Measurements from ENCODE around the gene TBC1D22B. TPM values are rescaled to one million over a fixed set of nuclear protein-coding genes. Genes with fewer than 3 reads are reported as not detected.

Gene TBC1D22B
- total RNA-seq, 1 donor: 6.9 TPM

- Histone ChIP-seq H3K4me2 (ENCODE audit: insufficient read depth, low read length) (no peak overlapping the region), H3K36me3 (ENCODE audit: insufficient read depth, low read length) (peaks cover 46% of the 10 kb centered on the region), H3K4me1 (ENCODE audit: insufficient read depth, low read length) (peaks cover 18% of the 10 kb centered on the region), H3K27ac (ENCODE audit: low read depth, low read length) (no peak overlapping the region), H2AFZ (ENCODE audit: low read length) (no peak overlapping the region), H3K27me3 (ENCODE audit: insufficient read depth, low read length) (no peaks in the 10 kb centered on the region), H3K79me2 (ENCODE audit: insufficient read depth, low read length) (no peaks in the 10 kb centered on the region), H3K9me3 (ENCODE audit: low read depth, low read length) (no peaks in the 10 kb centered on the region), H4K20me1 (ENCODE audit: insufficient read depth, low read length) (peaks cover 6% of the 10 kb centered on the region), H3K4me3 (ENCODE audit: insufficient read depth, low read length) (no peak overlapping the region)
- no peak for TF ChIP-seq CTCF (IDR thresholded peaks at IDR 0.05; ENCODE audit: extremely low read depth, low read depth, low read length)
- DNase-seq (ENCODE audit: insufficient read length, low spot score, missing footprints): no peak
These were observed 62.4 kb downstream of the TBC1D22B start for GRCh38 chr6:37319856-37320480.

- H4K20me1 ChIP-seq (ENCODE audit: insufficient read depth, low read length): peaks cover 9% of the 10 kb centered on the region
- no peaks in the 10 kb centered on the region for H3K79me2 ChIP-seq (ENCODE audit: insufficient read depth, low read length)
- H3K9me3 ChIP-seq (ENCODE audit: low read depth, low read length): no peaks in the 10 kb centered on the region
- DNase-seq (ENCODE audit: insufficient read length, low spot score, missing footprints): no peak
- no peaks in the 10 kb centered on the region for H3K27me3 ChIP-seq (ENCODE audit: insufficient read depth, low read length)
- H3K4me3 ChIP-seq (ENCODE audit: insufficient read depth, low read length): no peak overlapping the region
- H2AFZ ChIP-seq (ENCODE audit: low read length): no peak overlapping the region
- no peak for TF ChIP-seq CTCF (IDR thresholded peaks at IDR 0.05; ENCODE audit: extremely low read depth, low read depth, low read length)
- H3K27ac ChIP-seq (ENCODE audit: low read depth, low read length): no peak overlapping the region
- H3K4me2 ChIP-seq (ENCODE audit: insufficient read depth, low read length): no peak overlapping the region
- H3K36me3 ChIP-seq (ENCODE audit: insufficient read depth, low read length): peaks cover 44% of the 10 kb centered on the region
- H3K4me1 ChIP-seq (ENCODE audit: insufficient read depth, low read length): peaks cover 18% of the 10 kb centered on the region
These were observed 63.1 kb downstream of the TBC1D22B start for GRCh38 chr6:37320646-37321045.

GRCh38 chr6:37321101-37321500 is 63.5 kb downstream of the TBC1D22B start:
- Histone ChIP-seq H3K79me2 (ENCODE audit: insufficient read depth, low read length) (no peaks in the 10 kb centered on the region), H3K36me3 (ENCODE audit: insufficient read depth, low read length) (peaks cover 39% of the 10 kb centered on the region)

More at GRCh38 chr6:37321101-37321500, 63.5 kb downstream of the TBC1D22B start:
- no peak for TF ChIP-seq CTCF (IDR thresholded peaks at IDR 0.05; ENCODE audit: extremely low read depth, low read depth, low read length)
- Histone ChIP-seq H3K4me1 (ENCODE audit: insufficient read depth, low read length) (peaks cover 18% of the 10 kb centered on the region), H3K27ac (ENCODE audit: low read depth, low read length) (no peak overlapping the region), H3K27me3 (ENCODE audit: insufficient read depth, low read length) (no peaks in the 10 kb centered on the region), H3K9me3 (ENCODE audit: low read depth, low read length) (no peaks in the 10 kb centered on the region), H3K4me3 (ENCODE audit: insufficient read depth, low read length) (no peak overlapping the region), H4K20me1 (ENCODE audit: insufficient read depth, low read length) (peaks cover 9% of the 10 kb centered on the region), H2AFZ (ENCODE audit: low read length) (no peak overlapping the region), H3K4me2 (ENCODE audit: insufficient read depth, low read length) (no peak overlapping the region)
- no peak for DNase-seq (ENCODE audit: insufficient read length, low spot score, missing footprints)
